ENCODE results near the gene ELF4.

Gene ELF4

DNA sequence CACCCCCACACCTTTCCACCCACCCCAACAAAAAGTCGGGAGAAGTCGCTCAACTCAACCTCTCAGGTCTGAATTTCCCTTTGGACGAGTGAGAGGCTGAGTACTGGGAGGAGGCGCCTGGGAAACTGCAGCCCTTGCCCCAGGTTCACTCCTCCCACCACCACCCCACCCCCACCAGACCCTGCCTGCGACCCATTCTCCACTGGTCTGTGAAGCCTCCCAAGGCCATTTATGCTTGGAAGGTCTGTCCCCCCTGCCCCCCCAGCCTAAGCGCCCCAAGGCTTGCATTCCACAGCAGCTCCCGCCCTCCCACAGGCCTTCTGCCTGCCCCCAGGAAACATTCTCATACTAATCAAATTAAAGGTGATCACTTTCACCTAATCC is 27.2 kb downstream of the ELF4 start:
- no peak for DNase-seq

DNA sequence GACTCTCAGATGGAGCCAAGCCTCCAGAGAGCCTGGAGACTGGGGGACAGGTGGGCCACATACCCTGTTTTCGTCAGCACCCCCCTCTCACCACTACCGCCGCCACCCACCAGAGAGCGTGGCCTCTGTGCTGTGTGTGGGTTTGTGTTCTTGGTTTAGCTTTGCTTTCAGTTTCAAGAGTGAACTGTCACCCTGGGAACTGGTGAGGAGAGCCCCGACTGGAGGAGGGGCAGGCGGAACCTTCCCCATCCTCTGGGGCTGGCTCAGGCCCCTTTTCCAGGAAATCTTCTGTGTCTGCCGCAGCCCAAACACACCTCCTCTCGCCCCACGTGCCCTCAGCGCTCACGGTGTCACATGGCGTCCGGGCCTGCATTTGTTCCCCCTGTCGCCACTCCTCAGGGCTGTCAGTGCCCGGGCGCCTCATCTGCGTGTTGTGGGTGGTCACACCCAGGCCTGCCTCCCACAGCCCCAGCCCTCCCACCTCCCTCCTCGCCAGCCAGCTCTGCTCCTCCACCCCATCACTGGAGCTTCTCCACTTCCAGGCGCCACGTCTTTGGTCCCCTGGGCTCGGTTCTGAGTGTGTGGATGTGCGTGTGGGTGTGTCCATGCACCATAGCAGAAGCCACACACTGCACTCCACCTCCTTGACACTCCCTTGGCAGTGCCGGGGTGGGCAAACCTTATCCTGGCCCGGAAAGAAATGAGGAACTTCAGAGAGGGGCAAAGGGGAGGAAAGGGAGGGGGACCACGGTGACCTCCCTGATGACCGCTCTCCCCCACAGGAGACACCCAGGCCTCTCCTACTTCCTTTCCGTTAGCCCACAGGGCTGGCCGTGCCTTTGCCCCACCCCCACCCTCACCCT is 27.8 kb downstream of the ELF4 start:
- peak; percentile 54 for DNase-seq

DNA sequence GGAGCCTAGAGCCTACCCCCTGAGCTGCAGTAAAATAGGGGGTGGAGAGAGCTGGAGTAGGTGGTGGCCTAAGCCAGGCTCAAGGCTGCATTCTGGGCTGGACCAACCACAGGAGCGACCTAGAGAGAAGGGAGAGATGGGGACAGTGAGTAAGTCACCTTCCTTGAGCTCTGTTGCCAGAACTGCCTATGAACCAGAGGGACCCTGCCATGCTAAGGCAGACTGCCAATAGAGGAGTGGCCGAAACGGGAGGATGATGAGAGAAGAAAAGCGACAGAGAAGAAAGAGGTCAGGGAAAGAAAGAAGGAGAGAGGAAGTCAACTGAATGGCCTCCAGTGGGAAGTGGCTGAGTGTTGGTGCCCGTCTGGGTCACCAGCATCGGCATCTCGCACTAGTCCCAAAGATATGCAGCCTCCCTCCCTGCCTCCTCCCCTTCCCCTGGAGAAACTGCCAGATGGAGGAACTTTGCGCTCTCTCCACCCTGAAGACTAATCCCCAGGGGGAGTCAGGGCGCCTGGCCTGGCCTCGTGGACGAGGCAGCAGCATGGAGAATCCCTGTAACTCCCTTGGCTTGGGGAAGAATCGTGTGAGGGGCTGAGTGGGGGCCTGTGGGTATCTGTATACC is 28.8 kb downstream of the ELF4 start:
- no peak for DNase-seq

DNA sequence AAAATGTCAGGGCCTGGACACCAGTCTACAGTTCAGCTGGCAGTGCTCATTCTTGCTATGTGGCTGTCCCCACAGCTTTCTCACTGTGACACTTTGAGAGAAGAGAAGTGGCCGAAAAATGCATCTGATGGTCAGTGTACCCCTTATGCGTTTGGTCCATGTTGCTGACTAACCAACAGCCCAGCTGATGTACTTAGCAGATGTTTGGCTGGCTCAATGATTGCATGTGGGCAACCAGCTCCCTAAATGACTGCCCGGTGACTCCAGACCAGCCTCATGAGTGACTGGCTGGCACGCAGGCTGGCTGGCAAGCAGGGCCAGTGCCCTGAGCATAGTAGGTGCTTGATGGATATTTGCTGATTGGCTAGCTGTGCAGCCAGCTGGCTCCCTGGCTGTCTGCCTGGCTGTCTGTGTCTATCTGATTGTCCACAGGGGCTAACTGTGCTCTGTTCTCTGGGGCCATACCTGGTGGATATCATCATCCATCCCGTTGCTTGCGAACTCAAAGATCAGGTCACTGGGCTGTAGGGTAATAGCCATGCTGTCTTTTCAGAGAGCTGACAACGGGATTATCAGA is 29.4 kb downstream of the ELF4 start:
- no peak for DNase-seq

DNA sequence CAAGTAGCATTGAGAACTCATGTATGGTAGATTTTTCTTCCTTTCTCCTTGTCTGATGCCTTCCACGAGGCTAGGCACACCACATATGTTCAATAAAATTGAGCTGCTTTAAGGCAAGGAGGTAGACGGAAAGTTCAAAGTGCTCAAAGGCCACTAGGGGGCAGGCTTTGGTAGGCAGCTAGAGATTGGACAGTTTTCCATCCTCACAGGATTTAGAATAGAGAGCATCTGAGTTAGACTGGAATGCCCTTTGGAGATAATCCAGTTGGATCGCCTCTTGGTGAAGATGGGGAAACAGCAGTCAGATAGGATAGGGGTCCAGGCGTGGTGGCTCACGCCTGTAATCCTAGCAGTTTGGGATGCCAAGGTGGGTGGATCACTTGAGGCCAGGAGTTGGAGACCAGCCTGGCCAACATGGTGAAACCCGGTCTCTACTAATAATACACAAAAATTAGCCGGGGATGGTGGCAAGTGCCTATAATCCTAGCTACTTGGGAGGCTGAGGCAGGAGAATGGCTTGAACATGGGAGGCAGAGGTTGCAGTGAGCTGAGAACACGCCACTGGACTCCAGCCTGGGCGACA is 30.4 kb downstream of the ELF4 start:
- peak; percentile 34 for DNase-seq

DNA sequence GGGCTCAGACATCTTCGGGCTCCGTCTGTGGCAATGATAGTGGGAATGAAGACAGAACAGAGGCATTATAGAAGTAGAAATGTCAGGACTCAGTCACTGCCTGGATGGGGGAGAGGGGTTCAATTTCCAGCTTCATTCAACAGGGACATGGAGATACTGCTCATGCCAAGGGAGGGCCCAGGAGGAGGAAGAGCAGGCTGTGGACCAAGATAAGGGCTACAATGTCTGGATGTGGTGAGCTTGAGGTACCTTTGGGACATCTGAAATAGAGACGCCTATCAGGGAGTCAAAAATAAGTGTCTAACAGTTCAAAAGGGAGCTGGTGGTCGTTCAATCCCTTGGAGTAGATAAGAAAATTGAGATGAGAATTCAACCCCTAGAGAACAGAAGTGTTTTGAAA is 34.5 kb downstream of the ELF4 start:
- DNase-seq: no peak

DNA sequence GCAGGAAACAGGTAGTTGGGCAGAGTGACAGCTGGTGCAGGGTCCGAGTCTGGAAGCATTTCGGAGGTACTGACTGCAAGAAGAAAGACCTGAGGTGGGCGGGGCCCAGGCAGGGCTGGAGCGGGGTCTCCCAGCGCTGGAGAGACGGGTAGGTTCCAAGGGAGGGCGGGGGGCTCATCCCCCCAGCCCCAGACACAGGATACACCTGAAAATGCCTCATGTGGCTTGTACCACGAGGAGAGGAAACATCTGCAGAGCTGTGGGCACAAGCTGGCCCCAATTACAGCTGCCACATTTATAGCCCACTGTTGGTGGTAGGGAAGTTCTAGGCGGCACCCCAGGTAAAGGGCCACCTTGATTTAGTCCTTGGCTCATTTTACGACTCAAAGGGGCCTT is 38.0 kb downstream of the ELF4 start:
- no peak for DNase-seq

DNA sequence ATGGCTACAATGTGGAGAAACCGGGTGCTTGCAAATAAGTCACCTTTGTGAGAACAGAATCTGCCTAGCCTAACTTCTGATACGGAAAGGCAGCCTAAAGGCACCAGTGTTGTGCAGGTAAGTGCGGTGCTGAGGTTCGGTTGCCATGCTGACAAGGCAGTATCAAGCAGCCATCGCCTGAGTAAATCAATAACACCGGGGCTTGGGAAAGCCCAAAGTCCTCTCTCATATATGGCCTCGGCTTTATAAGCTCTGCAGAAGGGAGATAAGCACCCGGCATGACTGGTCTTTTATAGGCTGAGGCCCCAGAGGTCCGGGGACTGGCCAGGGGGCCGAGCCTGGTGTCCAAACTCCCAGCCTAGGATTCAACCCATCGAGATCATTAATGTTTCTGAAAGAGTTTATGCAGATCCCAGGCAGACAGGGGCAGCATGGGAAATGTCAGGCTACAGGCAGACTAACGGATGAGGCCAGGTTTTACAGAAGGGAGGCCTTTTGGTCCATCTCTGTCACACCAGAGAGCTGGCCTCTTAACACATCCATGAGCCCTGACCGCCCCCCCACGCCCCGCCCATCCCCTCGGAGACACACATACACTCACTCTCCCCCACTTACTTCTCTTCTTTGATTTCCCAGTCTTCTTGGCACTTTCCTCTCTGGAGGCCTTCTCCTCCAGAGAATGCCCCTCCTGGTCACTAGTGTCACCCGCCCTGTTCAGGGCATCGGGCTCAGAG is 38.5 kb downstream of the ELF4 start:
- DNase-seq: no peak

DNA sequence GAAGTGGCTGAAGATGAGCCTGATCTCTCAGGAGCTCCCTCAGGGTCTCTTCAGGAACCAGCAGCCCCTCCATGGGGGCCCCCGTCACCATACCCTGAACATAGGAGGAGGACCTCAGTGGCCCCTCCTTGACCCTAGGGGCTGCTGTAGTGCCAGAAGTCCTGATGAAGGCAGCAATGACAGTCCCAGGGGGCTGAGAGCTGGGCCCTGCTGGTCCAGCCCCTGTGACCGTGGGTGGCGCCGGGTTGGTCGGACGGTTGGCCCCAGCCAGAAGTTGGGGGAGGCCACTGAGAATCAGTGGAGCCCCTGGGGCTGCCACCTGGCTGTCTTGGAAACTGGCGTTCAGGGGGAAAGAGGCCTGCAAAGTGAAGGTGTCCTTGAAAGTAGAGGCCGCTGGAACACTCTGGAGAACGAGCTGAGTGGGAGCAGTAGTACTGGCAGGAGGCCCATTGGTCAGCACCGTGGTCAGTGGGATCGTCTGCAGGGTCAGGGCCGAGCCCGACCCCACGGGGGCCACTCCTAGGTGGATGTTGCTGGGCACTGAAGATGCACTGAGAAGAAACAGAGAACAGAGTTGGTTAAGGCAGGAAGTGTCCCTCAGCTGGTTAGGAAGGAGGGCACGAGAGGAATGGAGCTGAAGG is 43.2 kb downstream of the ELF4 start:
- DNase-seq: no peak

DNA sequence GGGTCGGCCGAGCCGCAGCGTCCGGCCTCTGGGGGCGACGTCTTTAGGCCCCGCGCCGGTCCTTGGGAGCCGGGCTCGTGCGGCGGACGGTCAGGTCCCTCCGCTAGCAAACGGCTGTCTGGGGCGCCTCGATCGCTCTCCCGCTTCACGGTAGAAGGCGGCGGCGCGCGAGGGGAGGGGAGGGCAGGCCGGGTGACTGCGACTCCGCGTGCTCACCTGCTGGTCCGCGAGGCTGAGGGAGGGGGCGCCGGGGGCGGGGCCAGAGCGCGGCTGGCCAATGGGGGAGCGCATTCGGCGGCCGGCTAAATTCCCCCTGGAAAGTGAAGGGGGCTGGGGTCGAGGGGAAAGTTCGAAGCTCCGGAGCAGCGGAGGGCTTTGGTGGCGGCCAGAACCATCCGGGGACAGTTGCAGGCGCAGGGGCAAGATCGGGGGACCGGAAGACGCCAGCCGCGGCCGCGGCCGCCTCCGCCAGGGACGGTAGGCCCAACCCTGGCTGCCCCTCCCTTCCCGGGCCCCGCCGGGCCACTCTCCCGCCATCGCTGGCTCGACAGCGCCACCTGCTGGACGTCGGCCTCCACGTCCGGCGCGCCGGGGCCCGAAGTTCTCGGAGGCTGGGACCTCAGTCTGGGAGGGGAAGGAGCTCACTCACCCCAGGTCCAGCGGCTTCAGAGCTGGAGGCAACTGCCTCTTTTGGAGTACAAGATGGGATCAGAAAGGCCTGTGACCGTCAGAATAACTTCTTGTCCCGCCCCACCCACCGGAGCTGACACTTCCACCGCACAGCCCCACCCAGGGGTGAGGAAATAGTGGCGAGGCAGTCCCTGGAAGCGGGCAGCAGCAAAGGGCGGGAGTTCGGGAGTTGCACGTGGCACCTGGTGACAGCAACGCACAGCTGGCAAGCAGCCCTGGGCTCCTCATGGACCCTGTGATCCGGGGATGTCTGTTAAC is 49.9 kb downstream of the ELF4 start:
- DNase-seq: peak; percentile 72

DNA sequence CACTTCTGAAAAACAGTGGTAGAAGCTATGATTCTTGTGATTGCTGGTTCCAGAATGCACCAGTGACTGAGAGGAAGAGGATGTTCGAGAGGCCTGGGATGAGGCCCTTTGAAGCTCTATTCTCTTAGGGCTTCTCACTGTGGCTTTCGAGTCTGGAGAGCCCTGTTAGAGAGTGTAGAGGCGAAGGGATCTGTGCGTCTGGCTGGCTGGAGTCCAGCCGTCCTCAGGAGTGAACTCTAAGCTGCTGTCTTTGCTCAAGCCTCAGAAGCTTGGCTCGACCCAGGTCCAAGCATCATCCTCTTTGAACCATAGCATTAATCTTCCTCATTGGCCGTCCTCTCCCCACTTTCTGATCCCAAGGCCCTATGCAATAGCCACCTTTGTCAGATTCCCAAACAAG is 51.6 kb downstream of the ELF4 start:
- DNase-seq: no peak

DNA sequence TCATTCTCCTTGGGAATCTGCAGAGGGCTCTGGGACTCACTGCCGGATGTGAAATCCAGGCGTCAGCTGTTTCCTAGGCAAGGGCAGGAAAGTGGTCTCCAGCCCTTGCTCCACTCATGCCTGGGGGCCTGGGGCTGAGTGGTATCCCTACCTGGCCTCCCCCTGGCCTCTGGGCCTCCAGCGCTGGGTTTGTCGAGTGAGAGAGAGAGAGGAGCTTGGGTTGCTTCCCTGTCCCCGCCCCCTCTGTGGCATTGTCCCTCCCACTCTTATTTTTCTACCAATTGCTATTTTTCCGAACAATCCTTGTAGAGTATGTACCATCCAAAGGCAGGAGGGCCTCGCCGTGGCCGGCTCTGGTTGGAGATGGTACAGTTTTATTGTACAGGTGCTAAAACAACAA is 53.1 kb downstream of the ELF4 start:
- DNase-seq: no peak

DNA sequence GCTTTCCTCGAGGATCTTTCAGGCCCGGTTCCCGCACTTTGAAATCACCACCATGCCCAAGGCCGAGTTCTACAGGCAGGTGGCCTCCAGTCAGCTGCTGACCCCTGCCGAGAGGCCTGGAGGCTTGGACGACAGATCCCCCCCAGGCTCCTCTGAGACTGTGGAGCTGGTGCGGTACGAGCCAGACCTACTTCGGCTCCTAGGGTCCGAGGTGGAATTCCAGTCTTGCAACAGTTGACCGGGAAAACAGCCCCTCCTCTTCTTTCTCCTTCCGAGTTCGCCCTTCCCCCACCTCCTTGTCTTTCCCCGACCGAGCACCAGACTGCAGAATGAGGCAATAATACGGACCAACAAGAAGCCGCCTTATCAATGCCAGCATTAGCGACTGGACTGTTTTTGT is 54.4 kb downstream of the ELF4 start:
- DNase-seq: no peak

DNA sequence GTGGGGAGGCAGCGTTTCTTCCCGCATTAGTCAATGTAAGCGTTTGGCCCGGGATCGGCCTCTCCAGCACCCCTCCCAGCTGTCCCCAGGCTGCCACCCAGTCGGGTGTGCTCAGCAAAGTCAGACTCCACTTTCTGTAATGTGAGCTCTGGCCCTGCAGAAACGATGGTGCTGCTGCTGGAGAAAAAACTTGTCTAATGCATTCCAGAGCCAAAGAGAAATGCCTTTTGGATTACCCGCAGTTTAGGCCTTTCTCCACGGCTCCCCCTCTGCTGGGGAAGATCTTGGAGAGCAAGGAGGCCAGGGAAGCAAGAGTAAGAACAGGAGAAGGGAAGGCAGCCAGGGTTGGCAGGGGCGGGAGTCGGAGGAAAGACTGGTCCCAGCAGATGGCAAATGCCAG is 55.2 kb downstream of the ELF4 start:
- DNase-seq: no peak

DNA sequence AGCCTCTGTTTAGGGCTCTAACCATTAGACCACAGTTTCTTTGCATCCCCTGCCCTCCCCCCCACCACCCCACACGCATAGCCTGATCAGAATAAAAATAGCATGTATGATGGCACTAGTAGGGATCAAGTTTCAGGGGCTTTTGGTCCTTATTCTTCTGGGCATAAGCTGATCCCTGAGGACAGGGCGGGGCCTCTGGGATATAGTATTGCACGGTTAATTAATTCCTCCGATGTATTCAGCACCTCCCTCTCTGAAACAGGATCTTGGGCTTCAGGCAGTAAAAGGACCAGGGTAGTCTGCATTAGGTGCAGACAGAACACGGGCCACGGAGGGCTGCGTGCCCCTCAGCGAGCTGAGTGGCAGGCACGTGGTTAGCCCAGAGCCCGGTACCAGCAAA is 57.1 kb downstream of the ELF4 start:
- no peak for DNase-seq

DNA sequence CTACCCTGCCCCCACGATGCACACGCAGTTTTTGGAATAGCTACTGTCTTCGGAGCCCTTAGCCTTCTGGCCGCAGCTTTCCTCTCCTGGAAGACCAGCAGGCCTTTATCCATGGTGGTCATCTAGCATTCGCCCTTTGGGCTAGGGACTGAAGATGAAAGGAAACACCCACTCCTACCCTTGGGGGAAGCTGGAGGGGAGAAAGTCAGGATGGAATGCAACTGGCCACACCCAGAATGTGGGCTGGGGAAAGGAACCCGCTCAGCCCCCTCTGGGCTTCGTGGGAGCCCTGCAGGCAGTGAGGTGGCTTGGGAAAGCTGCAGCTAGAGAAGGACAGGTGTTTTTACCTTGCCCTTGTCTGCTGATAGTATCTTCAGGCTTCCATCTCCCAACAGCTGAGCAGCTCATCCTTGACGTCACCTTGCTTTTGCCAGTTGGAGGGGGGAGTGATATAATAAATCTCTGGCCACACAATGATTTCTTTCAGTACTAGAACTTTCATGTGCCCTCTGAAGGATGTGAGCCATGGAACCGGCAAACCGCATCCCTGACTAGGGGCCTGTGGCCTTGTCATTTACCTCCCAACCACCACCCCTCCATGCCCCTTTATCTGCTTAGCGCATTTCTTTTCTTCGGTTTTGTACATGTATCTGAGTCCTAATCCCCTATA is 59.0 kb downstream of the ELF4 start:
- no peak for DNase-seq

DNA sequence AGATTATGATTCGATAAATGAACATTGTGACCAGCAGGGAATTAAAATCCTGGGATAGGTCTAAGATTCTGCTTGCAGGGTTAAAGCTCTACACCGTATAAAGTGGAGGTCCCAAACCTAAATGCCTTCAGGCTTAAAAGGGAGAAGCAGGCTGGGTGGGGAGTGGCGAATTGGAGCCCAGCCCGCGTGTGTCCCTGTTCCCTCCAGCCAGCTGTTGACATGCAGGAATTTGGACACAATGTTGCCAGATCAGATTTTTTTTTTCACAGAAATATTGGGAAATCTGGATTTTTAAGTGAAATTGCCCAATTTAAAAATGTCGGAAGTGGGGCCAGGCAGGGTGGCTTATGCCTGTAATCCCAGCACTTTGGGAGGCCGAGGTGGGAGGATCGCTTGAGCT is 60.5 kb downstream of the ELF4 start:
- DNase-seq: no peak

DNA sequence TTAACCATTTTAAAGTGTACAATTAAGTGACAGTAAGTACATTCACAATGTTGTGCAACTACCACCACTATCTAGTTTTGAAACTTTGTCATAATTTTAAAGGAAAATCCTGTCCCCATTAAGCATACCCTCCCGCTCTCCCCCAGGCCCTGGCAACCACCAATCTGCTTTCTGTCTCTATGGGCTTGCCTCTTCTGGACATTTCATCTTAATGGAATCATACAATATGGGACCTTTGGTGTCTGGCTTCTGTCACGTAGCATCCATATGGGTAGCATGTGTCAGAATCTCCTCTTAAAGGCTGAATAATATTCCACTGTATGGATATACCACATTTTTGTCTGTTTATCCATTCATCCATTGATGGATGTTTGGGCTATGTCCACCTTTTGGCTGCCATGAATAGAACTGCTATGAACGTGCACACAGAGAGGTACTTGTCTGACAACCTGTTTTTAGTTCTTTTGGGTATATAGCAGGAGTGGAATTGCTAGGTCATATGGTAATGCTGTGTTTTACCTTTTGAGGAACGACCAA is 61.5 kb downstream of the ELF4 start:
- no peak for DNase-seq

DNA sequence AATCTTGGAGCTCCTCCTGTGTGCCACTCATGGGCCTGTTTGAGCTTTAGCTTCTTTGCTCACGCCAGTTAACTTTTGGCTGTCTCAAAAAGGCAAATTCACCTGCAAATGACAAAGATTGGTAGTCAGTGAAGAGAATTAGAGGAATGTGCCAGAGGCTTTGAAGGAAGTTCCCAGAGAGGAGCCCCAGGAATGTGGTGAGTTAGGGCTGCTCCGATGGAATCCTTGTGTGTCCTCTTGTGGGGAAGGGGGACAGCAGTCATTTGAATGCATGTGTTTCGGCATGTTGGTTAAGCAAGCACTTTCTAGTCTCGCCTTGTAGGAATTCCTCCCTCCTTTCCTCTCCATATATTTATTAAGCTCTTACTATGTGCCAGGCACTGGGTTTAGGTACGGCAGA is 62.9 kb downstream of the ELF4 start:
- no peak for DNase-seq

DNA sequence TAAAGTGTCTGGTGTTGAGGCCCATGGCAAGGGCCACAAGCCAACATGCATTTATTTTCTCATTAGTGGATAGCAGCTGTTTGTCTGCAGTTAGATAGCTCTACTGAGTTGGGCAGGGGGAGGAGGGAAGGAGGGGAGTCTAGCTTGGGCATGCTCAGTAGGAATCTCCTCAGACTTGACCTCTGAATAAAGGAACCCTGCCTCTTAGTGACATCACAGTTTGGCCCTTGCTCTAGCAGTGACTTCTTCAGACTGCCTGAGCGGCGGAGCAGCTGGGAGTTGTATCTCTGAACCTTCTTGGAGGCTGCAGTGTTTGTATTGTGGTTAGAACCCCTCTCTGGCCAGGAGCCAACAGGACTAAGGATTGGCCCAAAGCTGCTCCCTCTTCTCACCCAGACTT is 70.5 kb downstream of the ELF4 start:
- no peak for DNase-seq

DNA sequence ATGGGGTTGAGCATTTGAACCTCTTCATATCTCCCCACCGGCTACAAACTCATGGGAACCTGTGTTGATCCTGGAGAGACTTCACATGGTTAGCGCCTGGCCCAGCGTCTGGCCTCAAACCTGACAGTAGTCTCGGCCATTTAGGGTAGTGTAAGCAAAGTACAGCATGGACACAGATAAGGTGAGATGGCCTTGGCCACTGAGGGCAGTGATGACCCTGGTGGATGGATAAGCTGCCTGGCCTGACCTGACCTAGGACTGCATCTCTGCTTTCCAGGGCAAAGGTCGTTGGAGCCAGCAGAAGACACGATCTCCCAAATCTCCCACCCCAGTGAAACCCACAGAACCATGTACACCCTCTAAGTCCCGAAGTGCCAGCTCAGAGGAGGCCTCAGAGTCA is 76.1 kb downstream of the ELF4 start:
- DNase-seq: no peak
